Spinal cord (tissue), 10 donors: Measurements from ENCODE around the gene HES3. TPM values are rescaled to one million over a fixed set of nuclear protein-coding genes. Genes with fewer than 3 reads are reported as not detected.

Source experiments
- DNase-seq, 6 donors: peaks; one replicate each; pipeline versions ENCODE4 v3.0.0 to v3.0.0-alpha.2; 2013 to 2015; ENCODE audit warnings: low spot score in 6 of 6, low read depth in 4 of 6
- H3K27ac ChIP-seq: one replicate; pipeline ENCODE4 v1.5.1; 2013; ENCODE audit warnings: low read depth, low read length, control low read depth
- H3K27me3 ChIP-seq: one replicate; pipeline ENCODE4 v1.6.1; 2013; ENCODE audit warnings: low read length; ENCODE audit not compliant: control insufficient read depth, insufficient read depth
- H3K36me3 ChIP-seq: one replicate; pipeline ENCODE4 v1.6.1; 2013; ENCODE audit warnings: low read length; ENCODE audit not compliant: control insufficient read depth, insufficient read depth
- H3K4me1 ChIP-seq: one replicate; pipeline ENCODE4 v1.6.1; 2013; ENCODE audit warnings: low read length; ENCODE audit not compliant: control insufficient read depth, insufficient read depth
- H3K4me3 ChIP-seq: one replicate; pipeline ENCODE4 v1.5.1; 2013; ENCODE audit warnings: low read depth, low read length, control low read depth
- H3K9me3 ChIP-seq: one replicate; pipeline ENCODE4 v1.6.1; 2013; ENCODE audit warnings: low read length; ENCODE audit not compliant: control insufficient read depth, insufficient read depth
- WGBS: methylation state at CpG from one replicate; pipeline ENCODE4 v1.1.5; 2013; ENCODE audit warnings: missing lambda C conversion rate; ENCODE audit not compliant: insufficient coverage; 5-methylcytosine and 5-hydroxymethylcytosine counted together
- polyA plus RNA-seq, 2 donors: library from polyadenylated mRNA; unstranded; fragments of 120-200 nt; gene quantifications; one replicate each; pipeline ENCODE4 v1.2.1, GENCODE V29; 2013; ENCODE audit not compliant: insufficient read length in 2 of 2
- total RNA-seq, 2 donors: library from RNA; depleted of rRNA in 1 of 2; stranded (reverse); fragments of 120-200 nt in 1 of 2; fragments of >200 nt in 1 of 2; gene quantifications; one replicate each; pipeline versions ENCODE4 v1.2.3 to v1.2.4, GENCODE V29; 2013 to 2014
- donor health status: healthy.

The HES3 gene
- total and polyA plus RNA-seq, 4 donors, result 1.8 to 3.2 TPM; not detected in 2

GRCh38 chr1:6286266-6286665 is 42.3 kb downstream of the HES3 start:
- WGBS, result 99% methylated on average over 8 of the region's 8 CpGs
- DNase-seq, result no peak
- Histone ChIP-seq H3K27ac (no peak overlapping the region), H3K4me1 (peaks cover 43% of the 10 kb centered on the region), H3K36me3 (peaks cover 69% of the 10 kb centered on the region), H3K27me3 (no peaks in the 10 kb centered on the region), H3K9me3 (no peaks in the 10 kb centered on the region), H3K4me3 (no peak overlapping the region)

GRCh38 chr1:6287029-6287428 is 43.0 kb downstream of the HES3 start:
- DNase-seq, result no peak
- WGBS, result 85% methylated on average over 12 of the region's 13 CpGs
- H3K27me3 ChIP-seq, result no peaks in the 10 kb centered on the region
- H3K36me3 ChIP-seq, result peaks cover 69% of the 10 kb centered on the region
- no peak overlapping the region for H3K4me3 ChIP-seq
- peak overlapping the region; percentile 44 for H3K27ac ChIP-seq
- H3K4me1 ChIP-seq, result peaks cover 51% of the 10 kb centered on the region
- H3K9me3 ChIP-seq, result no peaks in the 10 kb centered on the region

GRCh38 chr1:6287431-6287886 is 43.5 kb downstream of the HES3 start:
- no peak overlapping the region for H3K4me3 ChIP-seq
- H3K36me3 ChIP-seq, result peaks cover 67% of the 10 kb centered on the region
- WGBS, result 55% methylated on average over 10 of the region's 10 CpGs
- no peaks in the 10 kb centered on the region for H3K9me3 ChIP-seq
- H3K27me3 ChIP-seq, result no peaks in the 10 kb centered on the region
- peak overlapping the region; percentile 44 for H3K27ac ChIP-seq
- peak in 2 of 6 donors; percentile 49 to 96 for DNase-seq
- peaks cover 55% of the 10 kb centered on the region for H3K4me1 ChIP-seq

GRCh38 chr1:6288026-6288425 is 44.0 kb downstream of the HES3 start:
- Histone ChIP-seq H3K27me3 (no peaks in the 10 kb centered on the region), H3K27ac (peak overlapping the region; percentile 44), H3K4me3 (no peak overlapping the region), H3K9me3 (no peaks in the 10 kb centered on the region), H3K4me1 (peaks cover 57% of the 10 kb centered on the region), H3K36me3 (peaks cover 65% of the 10 kb centered on the region)
- WGBS, result 86% methylated on average over 14 of the region's 14 CpGs
- DNase-seq, result no peak

- no peak overlapping the region for H3K4me3 ChIP-seq
- no peak for DNase-seq
- no peaks in the 10 kb centered on the region for H3K9me3 ChIP-seq
- peaks cover 71% of the 10 kb centered on the region for H3K36me3 ChIP-seq
- peaks cover 57% of the 10 kb centered on the region for H3K4me1 ChIP-seq
- 91% methylated on average over 8 of the region's 10 CpGs for WGBS
- H3K27me3 ChIP-seq, result no peaks in the 10 kb centered on the region
- H3K27ac ChIP-seq, result peak overlapping the region; percentile 44
Measured at GRCh38 chr1:6288665-6289064, 44.7 kb downstream of the HES3 start.

- peaks cover 48% of the 10 kb centered on the region for H3K4me1 ChIP-seq
- peaks cover 58% of the 10 kb centered on the region for H3K36me3 ChIP-seq
- no peaks in the 10 kb centered on the region for H3K27me3 ChIP-seq
- H3K4me3 ChIP-seq, result no peak overlapping the region
- H3K9me3 ChIP-seq, result no peaks in the 10 kb centered on the region
- WGBS, result 28% methylated on average over 10 of the region's 10 CpGs
- peak in 2 of 6 donors; percentile 22 to 69 for DNase-seq
- H3K27ac ChIP-seq, result peak overlapping the region; percentile 81
Measured at GRCh38 chr1:6292102-6292501, 48.1 kb downstream of the HES3 start.

GRCh38 chr1:6294080-6294889 is 50.3 kb downstream of the HES3 start:
- peaks cover 28% of the 10 kb centered on the region for H3K4me1 ChIP-seq
- H3K36me3 ChIP-seq, result peaks cover 51% of the 10 kb centered on the region
- H3K27me3 ChIP-seq, result no peaks in the 10 kb centered on the region
- WGBS, result 86% methylated on average over 14 of the region's 14 CpGs
- H3K4me3 ChIP-seq, result no peak overlapping the region
- no peak overlapping the region for H3K27ac ChIP-seq
- no peak for DNase-seq
- no peaks in the 10 kb centered on the region for H3K9me3 ChIP-seq

GRCh38 chr1:6294890-6295556 is 51.0 kb downstream of the HES3 start:
- Histone ChIP-seq H3K4me3 (no peak overlapping the region), H3K27ac (no peak overlapping the region), H3K4me1 (peaks cover 29% of the 10 kb centered on the region), H3K36me3 (peaks cover 54% of the 10 kb centered on the region), H3K27me3 (no peaks in the 10 kb centered on the region), H3K9me3 (no peaks in the 10 kb centered on the region)
- WGBS, result 95% methylated on average over 16 of the region's 23 CpGs
- DNase-seq, result no peak
